HepG2 (cell line): Measurements from ENCODE around the gene A3GALT2. TPM values are rescaled to one million over a fixed set of nuclear protein-coding genes. Genes with fewer than 3 reads are reported as not detected.

Source experiments
- ARID5B ChIP-seq: IDR thresholded peaks from 2 replicates; pipeline ENCODE4 v1.4.0; 2020; ENCODE audit warnings: mild to moderate bottlenecking, missing genetic modification reagents
- EED ChIP-seq: sonication (generic); formaldehyde crosslinking; IDR thresholded peaks from 2 replicates; pipeline ENCODE4 v1.5.0; 2020; ENCODE audit warnings: mild to moderate bottlenecking, missing genetic modification reagents
- FOXO1 ChIP-seq: sonication (generic); formaldehyde crosslinking; IDR thresholded peaks from 2 replicates; pipeline ENCODE4 v1.4.0; 2020; ENCODE audit warnings: missing genetic modification reagents
- GZF1 ChIP-seq: sonication (generic); formaldehyde crosslinking; IDR thresholded peaks from 2 replicates; pipeline ENCODE4 v1.5.1; 2020; ENCODE audit warnings: mild to moderate bottlenecking, missing genetic modification reagents
- HMGXB3 ChIP-seq: sonication (generic); formaldehyde crosslinking; IDR thresholded peaks from 2 replicates; pipeline ENCODE4 v1.4.0; 2020; ENCODE audit warnings: missing genetic modification reagents, borderline replicate concordance
- HNF1B ChIP-seq: sonication (generic); formaldehyde crosslinking; IDR thresholded peaks from 2 replicates; pipeline ENCODE4 v1.5.1; 2020; ENCODE audit warnings: mild to moderate bottlenecking, moderate library complexity, missing genetic modification reagents
- HOXA7 ChIP-seq: sonication (generic); formaldehyde crosslinking; IDR thresholded peaks from 2 replicates; pipeline ENCODE4 v1.8.1; 2022; ENCODE audit warnings: mild to moderate bottlenecking, missing genetic modification reagents, moderate library complexity
- IRF2 ChIP-seq: IDR thresholded peaks from 2 replicates; pipeline ENCODE4 v1.6.1; 2018; ENCODE audit warnings: missing genetic modification reagents, missing compliant biosample characterization
- KDM6A ChIP-seq: IDR thresholded peaks from 2 replicates; pipeline ENCODE4 v1.6.1; 2016; ENCODE audit warnings: low read depth
- MEF2D ChIP-seq: sonication (generic); formaldehyde crosslinking; IDR thresholded peaks from 2 replicates; pipeline ENCODE4 v1.5.1; 2020; ENCODE audit warnings: mild to moderate bottlenecking, missing genetic modification reagents
- MEIS2 ChIP-seq: sonication (generic); formaldehyde crosslinking; IDR thresholded peaks from 2 replicates; pipeline ENCODE4 v1.9.0; 2021; ENCODE audit warnings: mild to moderate bottlenecking, missing genetic modification reagents
- RARA ChIP-seq: IDR thresholded peaks from 2 replicates; pipeline ENCODE4 v1.6.1; 2016; ENCODE audit warnings: missing genetic modification reagents, missing compliant biosample characterization
- RFXAP ChIP-seq: sonication (generic); formaldehyde crosslinking; IDR thresholded peaks from 2 replicates; pipeline ENCODE4 v1.4.0; 2020; ENCODE audit warnings: missing genetic modification reagents, borderline replicate concordance
- TEF ChIP-seq: sonication (generic); formaldehyde crosslinking; IDR thresholded peaks from 2 replicates; pipeline ENCODE4 v1.5.0; 2020; ENCODE audit warnings: missing genetic modification reagents
- TGIF2 ChIP-seq: IDR thresholded peaks from 2 replicates; pipeline ENCODE4 v1.6.1; 2016; ENCODE audit warnings: control low read depth, missing compliant biosample characterization
- TOE1 ChIP-seq: sonication (generic); formaldehyde crosslinking; IDR thresholded peaks from 2 replicates; pipeline ENCODE4 v1.4.0; 2020; ENCODE audit warnings: mild to moderate bottlenecking, missing genetic modification reagents
- ZMAT3 ChIP-seq: sonication (generic); formaldehyde crosslinking; conservative IDR thresholded peaks from 2 replicates; pipeline ENCODE4 v1.7.0; 2021; ENCODE audit warnings: missing genetic modification reagents
- ZNF350 ChIP-seq: sonication (generic); formaldehyde crosslinking; IDR thresholded peaks from 2 replicates; pipeline ENCODE4 v1.4.0; 2020; ENCODE audit warnings: mild to moderate bottlenecking, low read depth, missing genetic modification reagents, borderline replicate concordance
- ZNF510 ChIP-seq: sonication (generic); formaldehyde crosslinking; IDR thresholded peaks from 2 replicates; pipeline ENCODE4 v1.4.0; 2020; ENCODE audit warnings: low read depth, mild to moderate bottlenecking, missing genetic modification reagents
- polyA plus RNA-seq, 8 experiments: library from polyadenylated mRNA; depleted of rRNA in 3 of 8; stranded (reverse) in 7 of 8; unstranded in 1 of 8; fragments of >200 nt; fragmentation: Illumina TruSeq in 4 of 8; extraction: Trizol in 4 of 8; gene quantifications; 2 replicates each; pipeline versions ENCODE4 v1.2.1 to v1.2.3, GENCODE V29; 2011 to 2016; ENCODE audit warnings: low read depth in 4 of 8, missing spikeins in 1 of 8, mixed read lengths in 1 of 8; ENCODE audit not compliant: insufficient read depth in 1 of 8
- total RNA-seq, 5 experiments: library from RNA; depleted of rRNA; stranded (reverse); fragments of >200 nt; fragmentation: Illumina TruSeq; extraction: Trizol; gene quantifications; 2 replicates each; pipeline ENCODE4 v1.2.3, GENCODE V29; 2016; ENCODE audit warnings: low read depth in 1 of 5

Gene A3GALT2
- total and polyA plus RNA-seq, 2 of the 13 experiments (the other 11 are each of a cell fraction or from before 2014, with no cell fraction given) = not detected

GRCh38 chr1:33346927-33347649 is 26.2 kb upstream of the A3GALT2 start (continued):
- TF ChIP-seq ARID5B (peak; percentile 63), FOXO1 (CRISPR knock-in tag) (0 out of 2 replicates have a peak, but pooled peaks have one; percentile 31), IRF2 (CRISPR knock-in tag) (peak; percentile 18; the same call in 1 of the 2 replicates), EED (CRISPR knock-in tag) (no peak), MEIS2 (CRISPR knock-in tag) (peak; percentile 73; the same call in 1 of the 2 replicates), HMGXB3 (CRISPR knock-in tag) (peak; percentile 43; the same call in 1 of the 2 replicates), MEF2D (CRISPR knock-in tag) (peak; percentile 43; the same call in 1 of the 2 replicates), HOXA7 (CRISPR knock-in tag) (no peak), RARA (CRISPR knock-in tag) (peak; percentile 79), GZF1 (no peak), RFXAP (CRISPR knock-in tag) (no peak; the same call in 1 of the 2 replicates), HNF1B (CRISPR knock-in tag) (peak; percentile 64; the same call in 1 of the 2 replicates), ZNF350 (CRISPR knock-in tag) (peak; percentile 36; the same call in 1 of the 2 replicates), TOE1 (CRISPR knock-in tag) (no peak), KDM6A (CRISPR knock-in tag) (peak; percentile 13; the same call in 1 of the 2 replicates), TGIF2 (CRISPR knock-in tag) (peak; percentile 11; the same call in 1 of the 2 replicates), TEF (no peak), ZNF510 (CRISPR knock-in tag) (peak; percentile 57; the same call in 1 of the 2 replicates), ZMAT3 (CRISPR knock-in tag) (0 out of 2 replicates have a peak, but pooled peaks have one; percentile 35)
